ENCODE results near the gene ARHGEF16.

Gene ARHGEF16

GRCh38 chr1:3498246-3498930 is 43.9 kb downstream of the ARHGEF16 start:
- no peaks in the 10 kb centered on the region for H3K36me3 ChIP-seq (ENCODE audit: insufficient read depth, low read length)
- H3K9me3 ChIP-seq (ENCODE audit: low read length): no peaks in the 10 kb centered on the region
- no peak overlapping the region for H3K4me3 ChIP-seq (ENCODE audit: low read length)
- peaks cover 11% of the 10 kb centered on the region for H3K4me1 ChIP-seq (ENCODE audit: insufficient read depth, low read length)
- H3K27me3 ChIP-seq (ENCODE audit: insufficient read depth, low read length): no peaks in the 10 kb centered on the region
- H2AFZ ChIP-seq (ENCODE audit: low read depth, low read length): no peak overlapping the region

DNA sequence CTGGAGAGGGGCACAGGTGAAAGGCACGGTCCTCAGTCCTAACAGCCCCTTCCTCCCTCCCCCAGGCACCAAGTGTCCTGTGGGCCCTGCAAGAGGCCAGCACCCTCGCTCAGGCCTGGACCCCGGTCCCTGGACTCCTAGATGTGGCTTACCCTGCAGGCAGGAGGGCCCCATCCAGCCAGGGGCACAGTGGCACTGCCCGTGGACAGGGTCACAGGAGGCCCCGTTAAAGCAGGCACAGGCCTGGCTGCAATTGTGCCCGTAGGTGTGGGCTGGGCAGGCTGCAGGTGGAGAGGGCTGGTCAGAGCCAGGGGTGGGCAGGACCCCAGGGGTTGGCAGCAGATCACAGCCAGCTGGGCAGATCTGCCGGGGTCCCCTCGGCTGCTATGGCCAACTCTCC is 44.5 kb downstream of the ARHGEF16 start:
- Histone ChIP-seq H3K4me3 (ENCODE audit: low read length) (no peak overlapping the region), H3K36me3 (ENCODE audit: insufficient read depth, low read length) (no peaks in the 10 kb centered on the region), H3K9me3 (ENCODE audit: low read length) (no peaks in the 10 kb centered on the region), H3K27me3 (ENCODE audit: insufficient read depth, low read length) (no peaks in the 10 kb centered on the region), H2AFZ (ENCODE audit: low read depth, low read length) (no peak overlapping the region), H3K4me1 (ENCODE audit: insufficient read depth, low read length) (peaks cover 11% of the 10 kb centered on the region)

DNA sequence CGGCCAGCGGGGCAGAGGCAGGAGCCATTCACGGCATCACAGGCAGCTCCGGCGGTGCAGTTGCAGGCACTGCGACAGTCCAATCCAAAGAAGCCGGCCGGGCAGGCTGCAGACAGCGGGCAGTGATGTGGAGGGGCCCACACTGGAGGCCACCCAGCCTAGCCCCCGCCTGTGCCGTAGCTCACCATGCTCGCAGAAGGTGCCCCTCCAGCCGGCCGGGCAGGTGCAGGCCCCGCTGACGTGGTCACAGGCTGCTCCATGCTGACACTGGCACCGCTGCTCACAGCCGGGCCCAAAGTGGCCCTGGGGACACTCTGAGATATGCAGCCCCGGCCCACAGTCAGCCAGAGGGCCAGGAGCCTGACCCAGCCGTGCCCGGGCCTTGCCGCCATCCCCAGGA is 45.1 kb downstream of the ARHGEF16 start:
- Histone ChIP-seq H3K4me3 (ENCODE audit: low read length) (no peak overlapping the region), H3K36me3 (ENCODE audit: insufficient read depth, low read length) (no peaks in the 10 kb centered on the region), H3K4me1 (ENCODE audit: insufficient read depth, low read length) (peaks cover 11% of the 10 kb centered on the region), H3K9me3 (ENCODE audit: low read length) (no peaks in the 10 kb centered on the region), H2AFZ (ENCODE audit: low read depth, low read length) (no peak overlapping the region), H3K27me3 (ENCODE audit: insufficient read depth, low read length) (no peaks in the 10 kb centered on the region)

GRCh38 chr1:3500265-3500835 is 45.9 kb downstream of the ARHGEF16 start:
- no peak overlapping the region for H2AFZ ChIP-seq (ENCODE audit: low read depth, low read length)
- no peaks in the 10 kb centered on the region for H3K9me3 ChIP-seq (ENCODE audit: low read length)
- no peak overlapping the region for H3K4me3 ChIP-seq (ENCODE audit: low read length)
- H3K27me3 ChIP-seq (ENCODE audit: insufficient read depth, low read length): no peaks in the 10 kb centered on the region
- peaks cover 12% of the 10 kb centered on the region for H3K4me1 ChIP-seq (ENCODE audit: insufficient read depth, low read length)
- no peaks in the 10 kb centered on the region for H3K36me3 ChIP-seq (ENCODE audit: insufficient read depth, low read length)

- H2AFZ ChIP-seq (ENCODE audit: low read depth, low read length): no peak overlapping the region
- peaks cover 12% of the 10 kb centered on the region for H3K4me1 ChIP-seq (ENCODE audit: insufficient read depth, low read length)
- H3K4me3 ChIP-seq (ENCODE audit: low read length): no peak overlapping the region
- no peaks in the 10 kb centered on the region for H3K36me3 ChIP-seq (ENCODE audit: insufficient read depth, low read length)
- H3K9me3 ChIP-seq (ENCODE audit: low read length): no peaks in the 10 kb centered on the region
- H3K27me3 ChIP-seq (ENCODE audit: insufficient read depth, low read length): no peaks in the 10 kb centered on the region
Measured at GRCh38 chr1:3501437-3501836, 47.0 kb downstream of the ARHGEF16 start.

- no peaks in the 10 kb centered on the region for H3K27me3 ChIP-seq (ENCODE audit: insufficient read depth, low read length)
- no peak overlapping the region for H2AFZ ChIP-seq (ENCODE audit: low read depth, low read length)
- H3K9me3 ChIP-seq (ENCODE audit: low read length): no peaks in the 10 kb centered on the region
- no peak overlapping the region for H3K4me3 ChIP-seq (ENCODE audit: low read length)
- no peaks in the 10 kb centered on the region for H3K36me3 ChIP-seq (ENCODE audit: insufficient read depth, low read length)
- peaks cover 12% of the 10 kb centered on the region for H3K4me1 ChIP-seq (ENCODE audit: insufficient read depth, low read length)
Measured at GRCh38 chr1:3501856-3502640, 47.6 kb downstream of the ARHGEF16 start.

GRCh38 chr1:3502641-3503524 is 48.4 kb downstream of the ARHGEF16 start:
- H3K9me3 ChIP-seq (ENCODE audit: low read length): no peaks in the 10 kb centered on the region

GRCh38 chr1:3503525-3503886 is 49.0 kb downstream of the ARHGEF16 start:
- H2AFZ ChIP-seq (ENCODE audit: low read depth, low read length): no peak overlapping the region
- no peaks in the 10 kb centered on the region for H3K36me3 ChIP-seq (ENCODE audit: insufficient read depth, low read length)
- H3K4me1 ChIP-seq (ENCODE audit: insufficient read depth, low read length): peaks cover 4% of the 10 kb centered on the region
- H3K27me3 ChIP-seq (ENCODE audit: insufficient read depth, low read length): no peaks in the 10 kb centered on the region
- H3K4me3 ChIP-seq (ENCODE audit: low read length): no peak overlapping the region
- no peaks in the 10 kb centered on the region for H3K9me3 ChIP-seq (ENCODE audit: low read length)

More at GRCh38 chr1:3502641-3503524, 48.4 kb downstream of the ARHGEF16 start:
- Histone ChIP-seq H3K4me1 (ENCODE audit: insufficient read depth, low read length) (peaks cover 6% of the 10 kb centered on the region), H3K4me3 (ENCODE audit: low read length) (no peak overlapping the region), H3K36me3 (ENCODE audit: insufficient read depth, low read length) (no peaks in the 10 kb centered on the region), H2AFZ (ENCODE audit: low read depth, low read length) (no peak overlapping the region), H3K27me3 (ENCODE audit: insufficient read depth, low read length) (no peaks in the 10 kb centered on the region)

GRCh38 chr1:3504151-3504821 is 49.8 kb downstream of the ARHGEF16 start:
- H2AFZ ChIP-seq (ENCODE audit: low read depth, low read length): no peak overlapping the region
- H3K36me3 ChIP-seq (ENCODE audit: insufficient read depth, low read length): no peaks in the 10 kb centered on the region
- H3K9me3 ChIP-seq (ENCODE audit: low read length): no peaks in the 10 kb centered on the region
- no peaks in the 10 kb centered on the region for H3K27me3 ChIP-seq (ENCODE audit: insufficient read depth, low read length)
- peaks cover 2% of the 10 kb centered on the region for H3K4me1 ChIP-seq (ENCODE audit: insufficient read depth, low read length)
- no peak overlapping the region for H3K4me3 ChIP-seq (ENCODE audit: low read length)

- H3K9me3 ChIP-seq (ENCODE audit: low read length): no peaks in the 10 kb centered on the region
- H3K4me1 ChIP-seq (ENCODE audit: insufficient read depth, low read length): peaks cover 2% of the 10 kb centered on the region
- H3K27me3 ChIP-seq (ENCODE audit: insufficient read depth, low read length): no peaks in the 10 kb centered on the region
- no peak overlapping the region for H3K4me3 ChIP-seq (ENCODE audit: low read length)
- no peak overlapping the region for H2AFZ ChIP-seq (ENCODE audit: low read depth, low read length)
- H3K36me3 ChIP-seq (ENCODE audit: insufficient read depth, low read length): no peaks in the 10 kb centered on the region
Measured at GRCh38 chr1:3504822-3505153, 50.3 kb downstream of the ARHGEF16 start.

GRCh38 chr1:3505161-3505560 is 50.7 kb downstream of the ARHGEF16 start:
- no peak overlapping the region for H2AFZ ChIP-seq (ENCODE audit: low read depth, low read length)
- no peaks in the 10 kb centered on the region for H3K27me3 ChIP-seq (ENCODE audit: insufficient read depth, low read length)
- H3K4me1 ChIP-seq (ENCODE audit: insufficient read depth, low read length): peaks cover 2% of the 10 kb centered on the region
- no peaks in the 10 kb centered on the region for H3K36me3 ChIP-seq (ENCODE audit: insufficient read depth, low read length)
- no peak overlapping the region for H3K4me3 ChIP-seq (ENCODE audit: low read length)
- H3K9me3 ChIP-seq (ENCODE audit: low read length): no peaks in the 10 kb centered on the region

GRCh38 chr1:3506041-3506440 is 51.6 kb downstream of the ARHGEF16 start:
- Histone ChIP-seq H3K36me3 (ENCODE audit: insufficient read depth, low read length) (no peaks in the 10 kb centered on the region), H2AFZ (ENCODE audit: low read depth, low read length) (no peak overlapping the region), H3K4me1 (ENCODE audit: insufficient read depth, low read length) (peaks cover 2% of the 10 kb centered on the region), H3K9me3 (ENCODE audit: low read length) (no peaks in the 10 kb centered on the region), H3K27me3 (ENCODE audit: insufficient read depth, low read length) (no peaks in the 10 kb centered on the region), H3K4me3 (ENCODE audit: low read length) (no peak overlapping the region)

All from neuron (in vitro differentiated cells).